ENCODE measurements around the gene FRMD3. TPM values are rescaled to one million over a fixed set of nuclear protein-coding genes. Genes with fewer than 3 reads are reported as not detected.

The FRMD3 gene
- total RNA-seq, 3 donors from 2014 or later = 0.40 to 0.68 (median 0.43) TPM

- no peak for DNase-seq
- Mint-ChIP-seq H3K4me1 (ENCODE audit: low read depth) (no peaks in the 10 kb centered on the region), H3K9me3 (no peaks in the 10 kb centered on the region), H3K36me3 (ENCODE audit: insufficient read depth) (no peaks in the 10 kb centered on the region), H3K4me3 (no peak overlapping the region), H3K27me3 (ENCODE audit: low read depth) (no peaks in the 10 kb centered on the region)
- ATAC-seq = no peak
These were observed 89.0 kb downstream of the FRMD3 start for GRCh38 chr9:83449166-83449565.

- Mint-ChIP-seq H3K4me3 (no peak overlapping the region), H3K4me1 (ENCODE audit: low read depth) (no peaks in the 10 kb centered on the region), H3K36me3 (ENCODE audit: insufficient read depth) (no peaks in the 10 kb centered on the region), H3K9me3 (no peaks in the 10 kb centered on the region), H3K27me3 (ENCODE audit: low read depth) (no peaks in the 10 kb centered on the region)
- DNase-seq (no peak), ATAC-seq (no peak)
These were observed 89.6 kb downstream of the FRMD3 start for GRCh38 chr9:83448626-83449025.

GRCh38 chr9:83447351-83447750, 90.8 kb downstream of the FRMD3 start:
- Mint-ChIP-seq H3K9me3 (no peaks in the 10 kb centered on the region), H3K27me3 (ENCODE audit: low read depth) (no peaks in the 10 kb centered on the region), H3K4me1 (ENCODE audit: low read depth) (no peaks in the 10 kb centered on the region), H3K4me3 (no peak overlapping the region), H3K36me3 (ENCODE audit: insufficient read depth) (no peaks in the 10 kb centered on the region)
- DNase-seq (no peak), ATAC-seq (no peak)

- Mint-ChIP-seq H3K36me3 (ENCODE audit: insufficient read depth) (no peaks in the 10 kb centered on the region), H3K4me1 (ENCODE audit: low read depth) (no peaks in the 10 kb centered on the region), H3K4me3 (no peak overlapping the region)
These were observed 92.4 kb downstream of the FRMD3 start for GRCh38 chr9:83445703-83446265.

GRCh38 chr9:83444110-83444509, 94.1 kb downstream of the FRMD3 start:
- no peaks in the 10 kb centered on the region for H3K27me3 Mint-ChIP-seq (ENCODE audit: low read depth)
- no peak overlapping the region for H3K4me3 Mint-ChIP-seq
- ATAC-seq (no peak), DNase-seq (no peak)
- H3K36me3 Mint-ChIP-seq (ENCODE audit: insufficient read depth) = no peaks in the 10 kb centered on the region
- H3K4me1 Mint-ChIP-seq (ENCODE audit: low read depth) = no peaks in the 10 kb centered on the region
- no peaks in the 10 kb centered on the region for H3K9me3 Mint-ChIP-seq

More at GRCh38 chr9:83445703-83446265, 92.4 kb downstream of the FRMD3 start:
- Mint-ChIP-seq H3K9me3 (no peaks in the 10 kb centered on the region), H3K27me3 (ENCODE audit: low read depth) (no peaks in the 10 kb centered on the region)
- no peak for DNase-seq
- no peak for ATAC-seq

- no peak for DNase-seq
- no peaks in the 10 kb centered on the region for H3K27me3 Mint-ChIP-seq (ENCODE audit: low read depth)
- no peaks in the 10 kb centered on the region for H3K36me3 Mint-ChIP-seq (ENCODE audit: insufficient read depth)
- ATAC-seq = no peak
- H3K4me1 Mint-ChIP-seq (ENCODE audit: low read depth) = no peaks in the 10 kb centered on the region
- H3K4me3 Mint-ChIP-seq = no peak overlapping the region
- H3K9me3 Mint-ChIP-seq = no peaks in the 10 kb centered on the region
These were observed 96.8 kb downstream of the FRMD3 start for GRCh38 chr9:83441390-83441789.

GRCh38 chr9:83440641-83441040, 97.6 kb downstream of the FRMD3 start:
- H3K36me3 Mint-ChIP-seq (ENCODE audit: insufficient read depth) = no peaks in the 10 kb centered on the region
- no peak overlapping the region for H3K4me3 Mint-ChIP-seq
- no peaks in the 10 kb centered on the region for H3K27me3 Mint-ChIP-seq (ENCODE audit: low read depth)

GRCh38 chr9:83435301-83435700, 102.9 kb downstream of the FRMD3 start:
- ATAC-seq (no peak), DNase-seq (no peak)
- H3K36me3 Mint-ChIP-seq (ENCODE audit: insufficient read depth) = no peaks in the 10 kb centered on the region
- H3K27me3 Mint-ChIP-seq (ENCODE audit: low read depth) = no peaks in the 10 kb centered on the region
- no peaks in the 10 kb centered on the region for H3K9me3 Mint-ChIP-seq
- H3K4me1 Mint-ChIP-seq (ENCODE audit: low read depth) = no peaks in the 10 kb centered on the region
- no peak overlapping the region for H3K4me3 Mint-ChIP-seq

More at GRCh38 chr9:83440641-83441040, 97.6 kb downstream of the FRMD3 start:
- H3K4me1 Mint-ChIP-seq (ENCODE audit: low read depth) = no peaks in the 10 kb centered on the region
- no peaks in the 10 kb centered on the region for H3K9me3 Mint-ChIP-seq
- ATAC-seq (no peak), DNase-seq (no peak)

- Mint-ChIP-seq H3K4me3 (no peak overlapping the region), H3K36me3 (ENCODE audit: insufficient read depth) (no peaks in the 10 kb centered on the region), H3K27me3 (ENCODE audit: low read depth) (no peaks in the 10 kb centered on the region), H3K4me1 (ENCODE audit: low read depth) (no peaks in the 10 kb centered on the region), H3K9me3 (no peaks in the 10 kb centered on the region)
- ATAC-seq (no peak), DNase-seq (no peak)
These were observed 103.9 kb downstream of the FRMD3 start for GRCh38 chr9:83434254-83434653.

- DNase-seq (no peak), ATAC-seq (no peak)
- no peaks in the 10 kb centered on the region for H3K9me3 Mint-ChIP-seq
- H3K27me3 Mint-ChIP-seq (ENCODE audit: low read depth) = no peaks in the 10 kb centered on the region
- H3K4me3 Mint-ChIP-seq = no peak overlapping the region
- no peaks in the 10 kb centered on the region for H3K36me3 Mint-ChIP-seq (ENCODE audit: insufficient read depth)
- no peaks in the 10 kb centered on the region for H3K4me1 Mint-ChIP-seq (ENCODE audit: low read depth)
These were observed 104.4 kb downstream of the FRMD3 start for GRCh38 chr9:83433846-83434245.

- no peak overlapping the region for H3K4me3 Mint-ChIP-seq
- no peaks in the 10 kb centered on the region for H3K36me3 Mint-ChIP-seq (ENCODE audit: insufficient read depth)
- no peak for ATAC-seq
- no peaks in the 10 kb centered on the region for H3K9me3 Mint-ChIP-seq
- no peaks in the 10 kb centered on the region for H3K27me3 Mint-ChIP-seq (ENCODE audit: low read depth)
- H3K4me1 Mint-ChIP-seq (ENCODE audit: low read depth) = no peaks in the 10 kb centered on the region
- no peak for DNase-seq
These were observed 105.2 kb downstream of the FRMD3 start for GRCh38 chr9:83432877-83433550.

- DNase-seq (no peak), ATAC-seq (no peak)
- no peak overlapping the region for H3K4me3 Mint-ChIP-seq
- H3K27me3 Mint-ChIP-seq (ENCODE audit: low read depth) = no peaks in the 10 kb centered on the region
- no peaks in the 10 kb centered on the region for H3K36me3 Mint-ChIP-seq (ENCODE audit: insufficient read depth)
- H3K9me3 Mint-ChIP-seq = no peaks in the 10 kb centered on the region
- no peaks in the 10 kb centered on the region for H3K4me1 Mint-ChIP-seq (ENCODE audit: low read depth)
These were observed 106.0 kb downstream of the FRMD3 start for GRCh38 chr9:83432104-83432627.

GRCh38 chr9:83431101-83432060, 106.8 kb downstream of the FRMD3 start:
- DNase-seq = no peak

GRCh38 chr9:83430681-83431080, 107.5 kb downstream of the FRMD3 start:
- DNase-seq = no peak
- Mint-ChIP-seq H3K9me3 (no peaks in the 10 kb centered on the region), H3K27me3 (ENCODE audit: low read depth) (no peaks in the 10 kb centered on the region), H3K36me3 (ENCODE audit: insufficient read depth) (no peaks in the 10 kb centered on the region), H3K4me1 (ENCODE audit: low read depth) (no peaks in the 10 kb centered on the region), H3K4me3 (no peak overlapping the region)
- ATAC-seq = no peak

More at GRCh38 chr9:83431101-83432060, 106.8 kb downstream of the FRMD3 start:
- H3K27me3 Mint-ChIP-seq (ENCODE audit: low read depth) = no peaks in the 10 kb centered on the region
- ATAC-seq = no peak
- no peaks in the 10 kb centered on the region for H3K36me3 Mint-ChIP-seq (ENCODE audit: insufficient read depth)
- H3K9me3 Mint-ChIP-seq = no peaks in the 10 kb centered on the region
- H3K4me1 Mint-ChIP-seq (ENCODE audit: low read depth) = no peaks in the 10 kb centered on the region
- no peak overlapping the region for H3K4me3 Mint-ChIP-seq
